SK-MEL-5 (cell line): ENCODE results near the gene TMEM213. TPM values are rescaled to one million over a fixed set of nuclear protein-coding genes. Genes with fewer than 3 reads are reported as not detected.

Experiments used
- DNase-seq: peaks from one replicate; pipeline ENCODE4 v3.0.0-alpha.2; 2016; ENCODE audit warnings: low read depth, low spot score
- in situ Hi-C: cut with HindIII; loops from 2 replicates; pipeline ENCODE4 v1.10.0; 2016; ENCODE audit warnings: low sequenced_read_pairs, high pct_unique_total_duplicates, low pct_unique_long_range_greater_than_20kb
- small RNA-seq, 2 experiments: library from RNA; depleted of rRNA; stranded (forward); fragments of <200 nt; gene quantifications; one replicate each; pipeline ENCODE3, GENCODE V24; 2014
- total RNA-seq: library from RNA; depleted of rRNA; stranded (reverse); fragments of >200 nt; shearing (Covaris generic); gene quantifications from 2 replicates; pipeline ENCODE4 v1.2.3, GENCODE V29; 2014; rRNA removed

TMEM213 gene
- total RNA-seq, 1 experiment from 2014 or later: not detected

- in situ Hi-C loops: no loop called here
- no peak for DNase-seq
These were observed 83.9 kb downstream of the TMEM213 start for GRCh38 chr7:138881579-138882188.

GRCh38 chr7:138882249-138882648 is 84.5 kb downstream of the TMEM213 start:
- in situ Hi-C loops: no loop called here

DNA sequence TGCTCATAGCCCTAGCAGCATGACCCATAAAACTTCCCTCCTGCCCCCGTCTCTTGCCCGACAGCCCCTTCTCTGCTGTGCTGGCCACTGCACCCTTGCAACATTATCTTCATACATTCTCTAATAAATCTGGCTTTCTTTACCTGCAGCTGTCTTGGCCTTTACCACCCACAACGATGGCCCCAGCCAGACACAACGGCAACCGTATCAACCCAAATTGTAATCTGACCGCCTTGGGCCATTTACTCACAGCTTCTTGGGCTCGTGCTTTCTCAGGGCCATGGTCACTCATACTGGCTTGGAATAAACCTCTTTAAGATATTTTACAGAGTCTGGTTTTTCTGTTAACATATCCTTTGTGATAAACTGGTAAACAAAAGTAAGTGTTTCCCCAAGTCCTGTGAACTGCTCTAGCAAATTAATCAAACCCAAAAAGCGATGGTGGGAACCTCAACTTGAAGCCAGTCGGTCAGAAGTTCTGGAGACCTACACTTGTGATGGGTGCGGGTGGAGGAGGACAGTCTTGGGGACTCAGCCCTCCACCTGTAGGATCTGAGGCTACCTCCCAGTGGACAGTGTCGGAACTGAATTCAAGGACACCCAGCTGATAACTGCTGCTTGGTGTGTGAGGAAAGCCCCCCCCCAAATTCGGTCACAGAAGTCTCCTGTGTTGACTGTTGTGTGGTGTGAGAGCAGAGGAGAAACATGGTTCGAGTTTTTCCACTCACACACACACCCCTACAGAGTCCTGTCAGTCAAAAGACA is 87.8 kb downstream of the TMEM213 start:
- in situ Hi-C loops: no loop called here
- DNase-seq: peak; percentile 36

More at GRCh38 chr7:138882249-138882648, 84.5 kb downstream of the TMEM213 start:
- no peak for DNase-seq

DNA sequence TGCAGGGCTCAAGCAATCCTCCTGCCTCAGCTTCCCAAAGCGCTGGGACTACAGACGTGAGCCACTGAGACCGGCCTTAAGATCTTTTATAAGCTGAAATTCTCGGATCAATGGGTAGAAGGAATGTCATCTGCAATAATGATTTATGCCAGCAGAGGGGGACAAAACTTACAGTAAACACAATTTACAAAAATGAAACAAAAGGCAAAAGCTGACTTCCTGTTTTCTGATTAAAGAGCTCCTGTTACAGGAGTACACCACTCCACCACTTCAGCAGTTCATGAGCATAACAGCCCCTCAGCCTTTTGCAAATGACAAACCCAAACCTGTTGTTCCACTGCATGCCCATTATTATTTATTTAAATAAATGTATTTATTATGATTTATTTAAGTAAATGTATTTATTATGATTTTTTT is 88.7 kb downstream of the TMEM213 start:
- peak; percentile 88 for DNase-seq
- in situ Hi-C loops: no loop called here

- no peak for DNase-seq
- in situ Hi-C loops: no loop called here
These were observed 89.4 kb downstream of the TMEM213 start for GRCh38 chr7:138887085-138887710.

Small RNA genes lying within 50 kb of the gene (small RNA-seq; reads per million reads assigned to genes)
- gene RNU6-1272P: 0 reads per million in 2 experiments

Other genes starting within 250 kb of the TMEM213 start
- not detected in 2 replicates for gene SVOPL, start 96.6 kb upstream of the TMEM213 start, total RNA-seq
- gene ATP6V0A4, start 202 bp downstream of the TMEM213 start, total RNA-seq: 269 and 294 TPM in 2 replicates
- gene KIAA1549, start 183.4 kb downstream of the TMEM213 start, total RNA-seq: 2.7 and 3.0 TPM in 2 replicates
- gene ZC3HAV1L, start 238.0 kb downstream of the TMEM213 start, total RNA-seq: 16.2 and 16.7 TPM in 2 replicates